Esophagus (tissue), 2 donors: ENCODE data around the gene OTOS. TPM values are rescaled to one million over a fixed set of nuclear protein-coding genes. Genes with fewer than 3 reads are reported as not detected.

Experiments
- polyA plus RNA-seq, 2 donors: library from polyadenylated mRNA; stranded (reverse); fragments of 200-250 nt; gene quantifications; one replicate each; pipeline ENCODE4 v1.2.3, GENCODE V29; 2013
- donor health status: healthy with polysubstance abuse.
- donor health status: Bipolar disorder and iron deficiency.

Gene OTOS
- polyA plus RNA-seq, 2 donors, result not detected

Other genes starting within 250 kb of the OTOS start
- 10 to 100 TPM; 39.4 to 88.3 TPM for gene NDUFA10, start 115.3 kb downstream of the OTOS start, polyA plus RNA-seq
- gene OR6B2, start 110.2 kb downstream of the OTOS start, polyA plus RNA-seq, result not detected
- not detected for gene OR6B3, start 87.1 kb downstream of the OTOS start, polyA plus RNA-seq
- gene COPS9, start 4.4 kb downstream of the OTOS start, polyA plus RNA-seq, result 100 to 1,000 TPM; 240 to 270 TPM